AG04449 (cell line): ENCODE measurements around the gene PRKCZ.

Experiments
- CTCF ChIA-PET: fragments of 350-600 bp; formaldehyde crosslinking; extraction: SDS; loops from one replicate; lab custom pipeline; 2021; ENCODE audit warnings: antibody characterized with exemption; lab: Yijun Ruan, JAX
- POLR2A ChIA-PET: fragments of 400-600, 350-600 bp; formaldehyde crosslinking; extraction: SDS; loops from one replicate; lab custom pipeline; 2020; ENCODE audit warnings: antibody characterized with exemption, inconsistent platforms; lab: Yijun Ruan, JAX
- DNase-seq: peaks from one replicate; pipeline ENCODE4 v3.0.0-alpha.2; 2010; ENCODE audit warnings: low read depth, low spot score
- H3K4me3 ChIP-seq: 2 replicates; pipeline ENCODE4 v1.5.1; 2011; ENCODE audit warnings: low read depth, mild to moderate bottlenecking, control low read depth, low read length
- TF ChIP-seq, protein P1 (sequence below): IDR thresholded peaks from one replicate; pipeline ENCODE4 v1.5.1; 2011; ENCODE audit warnings: mild to moderate bottlenecking, moderate library complexity, low read length, control low read depth, inconsistent platforms; ENCODE audit not compliant: insufficient read depth; ENCODE audit errors: missing control alignments

Gene PRKCZ

DNA sequence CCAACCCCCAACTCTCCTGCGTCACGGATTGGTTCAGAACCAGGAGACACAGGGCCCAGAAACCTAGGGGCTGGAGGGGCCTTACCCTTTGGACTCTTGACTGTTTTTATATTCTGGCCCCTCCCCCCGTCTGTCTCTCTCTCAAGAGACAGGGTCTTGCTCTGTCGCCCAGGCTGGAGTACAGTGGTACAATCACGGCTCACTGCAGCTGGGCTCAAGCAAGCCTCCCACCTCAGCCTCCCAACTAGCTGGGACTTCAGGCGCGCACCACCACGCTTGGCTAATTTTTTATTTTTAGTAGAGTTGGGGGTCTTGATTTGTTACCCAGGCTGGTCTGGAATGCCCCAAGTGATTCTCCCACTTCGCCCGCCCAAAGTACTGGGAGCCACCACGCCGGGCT lies 52.5 kb downstream of the PRKCZ start:
- CTCF ChIA-PET: interaction anchor here (1.4 to 1.5 kb wide), 2 partner anchors 72 to 87 kb away, joined by 3 to 5 read pairs; no protein-coding TSS in a partner anchor
- TF ChIP-seq, protein P1, sequence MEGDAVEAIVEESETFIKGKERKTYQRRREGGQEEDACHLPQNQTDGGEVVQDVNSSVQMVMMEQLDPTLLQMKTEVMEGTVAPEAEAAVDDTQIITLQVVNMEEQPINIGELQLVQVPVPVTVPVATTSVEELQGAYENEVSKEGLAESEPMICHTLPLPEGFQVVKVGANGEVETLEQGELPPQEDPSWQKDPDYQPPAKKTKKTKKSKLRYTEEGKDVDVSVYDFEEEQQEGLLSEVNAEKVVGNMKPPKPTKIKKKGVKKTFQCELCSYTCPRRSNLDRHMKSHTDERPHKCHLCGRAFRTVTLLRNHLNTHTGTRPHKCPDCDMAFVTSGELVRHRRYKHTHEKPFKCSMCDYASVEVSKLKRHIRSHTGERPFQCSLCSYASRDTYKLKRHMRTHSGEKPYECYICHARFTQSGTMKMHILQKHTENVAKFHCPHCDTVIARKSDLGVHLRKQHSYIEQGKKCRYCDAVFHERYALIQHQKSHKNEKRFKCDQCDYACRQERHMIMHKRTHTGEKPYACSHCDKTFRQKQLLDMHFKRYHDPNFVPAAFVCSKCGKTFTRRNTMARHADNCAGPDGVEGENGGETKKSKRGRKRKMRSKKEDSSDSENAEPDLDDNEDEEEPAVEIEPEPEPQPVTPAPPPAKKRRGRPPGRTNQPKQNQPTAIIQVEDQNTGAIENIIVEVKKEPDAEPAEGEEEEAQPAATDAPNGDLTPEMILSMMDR: no peak
- POLR2A ChIA-PET: no interaction called here
- no peak overlapping the region for H3K4me3 ChIP-seq
- DNase-seq: no peak

- DNase-seq: no peak
- POLR2A ChIA-PET: no interaction called here
- TF ChIP-seq, protein P1: no peak
- no peak overlapping the region for H3K4me3 ChIP-seq
- CTCF ChIA-PET: interaction anchor here (1.0 to 1.5 kb wide), 4 partner anchors 12 to 87 kb away, joined by 3 to 5 read pairs (median 3); no protein-coding TSS in a partner anchor
Observed at GRCh38 chr1:2103266-2103900, 53.2 kb downstream of the PRKCZ start.

DNA sequence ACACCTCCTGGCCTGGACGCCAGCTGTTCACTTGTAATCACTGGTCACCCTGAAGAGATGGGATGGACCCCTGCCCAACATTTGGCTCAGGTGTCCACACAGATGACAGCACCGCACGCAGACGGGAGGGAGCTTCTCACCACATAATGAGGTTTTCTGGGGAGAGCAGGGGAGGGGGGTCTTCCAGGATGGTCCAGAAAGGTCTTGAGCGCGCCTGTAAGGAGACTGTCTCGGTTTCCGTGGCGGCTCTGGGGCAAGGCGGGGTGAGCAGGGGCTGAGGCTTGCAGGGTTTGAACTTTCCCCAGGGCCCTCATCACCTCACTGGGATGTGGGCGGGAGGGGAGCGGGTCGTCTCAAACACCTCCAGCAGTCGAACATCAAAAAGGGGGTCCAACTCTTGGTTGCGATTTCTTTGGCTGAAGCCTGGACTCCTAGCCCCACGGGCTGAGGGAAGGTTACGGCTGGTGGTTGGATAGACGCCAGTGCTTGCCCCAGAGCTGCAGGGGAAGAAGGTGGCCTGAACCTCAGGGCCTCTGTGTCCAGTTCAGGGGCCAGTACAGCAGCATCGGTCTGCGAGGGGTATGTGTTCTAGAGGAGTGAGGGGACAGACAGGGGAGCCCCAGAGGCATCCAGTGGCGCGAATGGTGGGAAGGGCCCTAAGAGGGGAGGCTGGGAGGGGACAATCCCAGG lies 53.8 kb downstream of the PRKCZ start:
- ChIA-PET CTCF (interaction anchor here (1.0 to 1.5 kb wide), 4 partner anchors 11 to 86 kb away, joined by 3 to 5 read pairs (median 3); no protein-coding TSS in a partner anchor), POLR2A (no interaction called here)
- H3K4me3 ChIP-seq: no peak overlapping the region
- no peak for DNase-seq
- TF ChIP-seq, protein P1: no peak

DNA sequence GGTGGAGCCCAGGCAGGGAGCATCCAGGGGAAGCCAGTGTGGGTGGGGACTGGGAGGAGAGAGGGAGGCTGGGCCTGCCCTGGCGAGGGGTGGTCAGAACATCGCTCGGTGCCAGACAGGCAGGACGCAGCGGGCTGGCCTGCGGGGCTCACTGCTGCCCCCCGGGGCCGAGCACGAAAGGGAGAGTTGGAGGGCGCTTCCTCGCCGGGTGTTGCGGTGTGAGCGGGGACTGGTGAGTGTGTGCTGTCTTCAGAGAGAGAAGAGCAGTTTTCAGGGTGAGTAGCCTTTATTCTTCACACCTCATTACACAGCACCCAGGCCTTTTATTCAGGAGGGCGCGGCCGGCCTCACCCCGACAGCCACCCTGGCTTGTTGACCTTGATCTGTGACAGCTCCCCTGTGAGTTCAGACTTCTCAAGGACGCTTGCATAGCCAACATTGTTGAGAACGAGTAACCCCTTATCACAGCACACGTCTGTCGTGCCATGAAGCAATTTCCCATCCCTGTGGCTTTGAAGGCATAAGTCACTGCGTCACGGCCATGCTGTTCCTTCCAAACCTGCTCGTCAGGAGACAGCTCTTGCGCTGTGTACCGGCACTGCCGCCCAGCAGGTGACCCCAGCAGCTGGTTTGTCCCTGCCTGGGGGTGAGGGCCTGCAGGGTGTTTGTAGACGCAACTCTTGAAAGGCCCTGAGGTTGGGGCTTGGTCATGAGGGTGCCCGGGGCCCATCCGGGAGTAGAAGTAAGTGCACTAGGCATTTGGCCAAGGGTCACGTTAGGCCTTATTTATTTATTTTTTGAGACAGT lies 54.6 kb downstream of the PRKCZ start:
- CTCF ChIA-PET: interaction anchor here (1.3 to 1.4 kb wide), 2 partner anchors 60 to 70 kb away, joined by 3 to 5 read pairs; no protein-coding TSS in a partner anchor
- POLR2A ChIA-PET: no interaction called here
- TF ChIP-seq, protein P1: peak; percentile 7
- no peak for DNase-seq
- no peak overlapping the region for H3K4me3 ChIP-seq

GRCh38 chr1:2105781-2106524 lies 55.7 kb downstream of the PRKCZ start:
- POLR2A ChIA-PET: no interaction called here

More at GRCh38 chr1:2105781-2106524, 55.7 kb downstream of the PRKCZ start:
- no peak for DNase-seq
- H3K4me3 ChIP-seq: no peak overlapping the region
- CTCF ChIA-PET: interaction anchor here (1.4 kb wide), 1 partner anchor 68 kb away, joined by 5 read pairs; no protein-coding TSS in a partner anchor
- TF ChIP-seq, protein P1: no peak
